ENCODE data around the gene OR5K1.

The OR5K1 gene

GRCh38 chr3:98462901-98463300 lies at the start of gene OR5K1:
TSS of gene OR5K1 (plus strand) at chr3:98463201. CDS start at chr3:98469577, 6,376 bp downstream.
- DNase-seq = no peak

GRCh38 chr3:98432575-98432974 lies 30.4 kb upstream of the OR5K1 start:
- DNase-seq = no peak

DNA sequence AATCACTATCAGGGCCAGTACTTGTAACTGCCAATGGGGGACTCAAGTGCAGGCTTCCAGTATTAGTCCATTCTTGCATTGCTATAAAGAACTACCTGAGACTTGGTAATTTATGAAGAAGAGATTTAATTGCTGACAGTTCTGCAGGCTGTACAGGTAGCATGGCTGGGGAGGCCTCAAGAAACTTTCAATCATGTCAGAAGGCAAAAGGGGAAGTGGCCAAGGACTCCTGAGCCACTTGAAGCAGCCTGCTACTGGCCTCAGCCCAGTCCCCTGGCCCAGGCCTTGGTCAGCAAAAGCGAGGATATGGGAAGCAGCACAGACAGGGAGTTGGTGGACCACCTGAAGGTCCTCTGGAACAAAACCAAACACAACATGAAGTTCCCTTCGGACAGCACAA lies 29.2 kb upstream of the OR5K1 start:
- DNase-seq = no peak

DNA sequence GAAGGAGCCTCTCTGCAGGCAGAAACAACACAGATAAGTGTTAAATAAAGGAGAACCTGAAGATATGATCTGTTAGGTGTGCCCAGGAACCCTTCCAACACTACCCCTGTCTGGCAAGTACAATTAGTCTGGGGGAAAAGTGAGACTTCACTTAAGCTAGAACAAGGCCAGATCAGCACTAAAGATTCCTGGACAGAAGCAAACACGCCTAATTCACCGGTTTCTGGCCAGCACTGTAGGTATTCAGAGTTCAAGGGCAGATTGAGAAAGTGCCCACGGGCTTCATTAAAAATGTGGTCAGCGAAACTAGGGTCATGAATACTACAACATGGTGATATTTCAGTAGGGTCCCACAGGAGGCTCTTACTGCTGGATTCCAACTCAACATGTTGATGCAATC lies 28.6 kb upstream of the OR5K1 start:
- no peak for DNase-seq

DNA sequence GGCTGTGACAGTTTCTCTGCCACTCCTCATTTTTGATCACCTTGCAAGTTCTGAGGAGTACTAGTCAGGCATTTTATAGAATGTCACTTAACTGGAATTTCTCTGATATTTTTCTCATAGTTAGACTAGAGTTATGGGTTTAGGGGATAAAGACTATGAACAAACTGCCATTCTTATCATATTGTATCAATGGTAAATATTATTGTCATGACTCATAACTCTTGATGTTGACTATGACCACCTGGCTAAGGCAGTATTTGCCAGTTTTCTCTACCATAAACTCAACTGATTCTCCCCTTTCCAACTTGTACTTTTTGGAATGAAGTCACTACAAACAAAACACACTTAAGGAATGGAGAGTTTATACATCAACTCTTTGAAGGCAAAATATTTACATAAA lies 22.7 kb upstream of the OR5K1 start:
- no peak for DNase-seq

DNA sequence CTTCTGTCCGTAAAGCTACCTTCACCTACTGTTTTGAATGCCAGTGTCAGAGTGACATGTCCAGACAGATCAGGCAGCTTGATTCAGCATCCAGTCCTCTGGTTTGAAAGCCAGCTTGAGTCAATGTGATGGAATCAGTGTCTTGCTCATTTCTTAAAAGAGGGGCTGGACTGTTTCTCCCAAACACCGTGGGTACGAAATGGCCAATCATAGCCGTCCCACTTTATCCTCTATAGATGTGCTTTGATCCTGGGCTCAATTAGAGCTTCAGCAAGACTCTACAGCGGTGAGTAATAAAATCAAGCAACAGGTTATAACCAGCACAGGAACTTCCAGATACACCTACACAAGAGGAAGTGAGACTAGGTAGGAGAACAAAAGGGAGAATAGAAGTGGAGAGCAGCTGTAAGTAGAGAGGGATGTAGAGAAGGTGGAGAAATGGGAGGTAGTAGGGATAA lies 17.0 kb upstream of the OR5K1 start:
- no peak for DNase-seq

GRCh38 chr3:98449606-98450193 lies 13.3 kb upstream of the OR5K1 start:
- no peak for DNase-seq

DNA sequence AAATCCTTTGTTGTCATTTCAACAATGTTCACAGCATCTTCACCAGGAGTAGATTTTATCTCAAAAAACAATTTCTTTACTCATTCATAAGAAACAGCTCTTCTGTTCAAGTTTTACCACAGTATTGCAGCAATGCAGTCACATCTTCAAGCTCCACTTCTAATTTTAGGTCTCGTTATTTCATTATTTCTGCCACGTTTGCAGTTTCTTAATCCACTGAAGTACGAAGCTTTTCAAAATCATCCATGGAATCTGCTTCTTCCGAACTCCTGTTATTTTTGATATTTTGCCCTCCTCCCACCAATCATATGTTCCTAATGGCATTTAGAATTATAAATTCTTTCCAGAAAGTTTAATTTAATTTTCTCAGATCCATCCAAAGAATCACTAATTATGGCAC lies 12.6 kb upstream of the OR5K1 start:
- DNase-seq = no peak

GRCh38 chr3:98453827-98454226 lies 9.2 kb upstream of the OR5K1 start:
- DNase-seq = no peak

- DNase-seq = no peak
These were observed 8.1 kb upstream of the OR5K1 start for GRCh38 chr3:98454929-98455328.

- DNase-seq = no peak
These were observed 5.5 kb upstream of the OR5K1 start for GRCh38 chr3:98457543-98457942.

GRCh38 chr3:98460220-98460619 lies 2.8 kb upstream of the OR5K1 start:
- DNase-seq = no peak

- no peak for DNase-seq
These were observed 19.9 kb downstream of the OR5K1 start for GRCh38 chr3:98482717-98483482.

DNA sequence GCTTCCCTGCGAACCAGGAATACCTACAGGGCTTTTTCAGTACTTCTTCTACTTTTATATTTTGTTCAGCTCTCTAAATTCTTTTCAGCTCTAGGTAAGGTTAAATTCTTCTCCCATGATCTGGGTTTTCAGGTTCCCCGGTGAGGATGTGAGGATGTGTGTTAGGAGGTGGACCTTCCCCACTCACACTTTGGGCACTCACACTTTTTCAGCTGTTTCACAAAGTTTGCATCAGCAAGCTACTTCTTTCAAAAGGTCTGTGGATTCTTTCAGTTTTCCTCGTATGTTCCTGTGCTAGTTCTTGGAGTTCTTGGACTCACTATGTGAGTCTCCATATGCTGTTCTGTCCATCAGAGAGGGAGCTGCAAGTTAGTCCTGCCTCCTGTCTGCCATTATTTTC lies 20.6 kb downstream of the OR5K1 start:
- no peak for DNase-seq

DNA sequence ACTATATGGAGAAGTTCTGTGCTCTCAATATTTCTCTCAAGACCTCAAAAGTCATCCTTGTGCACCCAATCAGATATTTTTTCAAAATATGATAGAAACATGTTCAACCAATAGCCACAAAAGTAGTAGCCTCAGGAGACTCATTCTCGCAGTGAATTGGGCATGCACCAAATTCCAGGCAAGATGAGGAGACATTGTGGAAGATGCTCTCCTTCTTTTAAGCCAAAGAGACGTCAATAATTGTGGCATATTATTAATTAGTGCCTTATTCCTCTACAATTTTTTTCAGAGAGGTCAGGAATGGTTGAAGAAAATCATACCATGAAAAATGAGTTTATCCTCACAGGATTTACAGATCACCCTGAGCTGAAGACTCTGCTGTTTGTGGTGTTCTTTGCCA lies 34.4 kb downstream of the OR5K1 start, which contains the start of gene OR5K2:
Gene OR5K2, plus strand, starts transcription at position 301 of the 400 bp plus-strand sequence. Its CDS starts 0 bp downstream, at position 301.
- no peak for DNase-seq

DNA sequence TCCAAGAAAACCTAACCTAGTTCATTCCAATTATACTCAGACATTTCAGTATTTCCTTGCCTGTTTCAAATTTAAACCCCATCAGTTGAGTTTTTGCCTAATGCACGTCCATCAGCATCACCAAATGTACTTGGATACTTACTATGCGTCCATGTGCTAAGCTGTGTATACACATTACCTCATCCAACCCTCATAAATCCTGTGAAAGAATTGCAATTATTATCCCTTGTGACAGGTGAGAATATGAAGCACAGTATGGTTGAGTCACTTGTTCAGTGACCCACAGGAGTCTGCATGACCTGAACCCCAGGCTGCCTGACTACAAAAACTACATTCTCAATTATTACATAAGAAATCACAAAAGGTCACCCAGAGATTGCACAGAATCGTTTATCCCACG lies 37.0 kb downstream of the OR5K1 start:
- DNase-seq = no peak

- no peak for DNase-seq
These were observed 38.3 kb downstream of the OR5K1 start for GRCh38 chr3:98501270-98501669.

GRCh38 chr3:98501863-98502576 lies 39.0 kb downstream of the OR5K1 start:
- no peak for DNase-seq

- DNase-seq = no peak
These were observed 41.5 kb downstream of the OR5K1 start for GRCh38 chr3:98504539-98504938.

- DNase-seq = no peak
These were observed 45.6 kb downstream of the OR5K1 start for GRCh38 chr3:98508582-98508981.

- no peak for DNase-seq
These were observed 49.6 kb downstream of the OR5K1 start for GRCh38 chr3:98512576-98512975.

DNA sequence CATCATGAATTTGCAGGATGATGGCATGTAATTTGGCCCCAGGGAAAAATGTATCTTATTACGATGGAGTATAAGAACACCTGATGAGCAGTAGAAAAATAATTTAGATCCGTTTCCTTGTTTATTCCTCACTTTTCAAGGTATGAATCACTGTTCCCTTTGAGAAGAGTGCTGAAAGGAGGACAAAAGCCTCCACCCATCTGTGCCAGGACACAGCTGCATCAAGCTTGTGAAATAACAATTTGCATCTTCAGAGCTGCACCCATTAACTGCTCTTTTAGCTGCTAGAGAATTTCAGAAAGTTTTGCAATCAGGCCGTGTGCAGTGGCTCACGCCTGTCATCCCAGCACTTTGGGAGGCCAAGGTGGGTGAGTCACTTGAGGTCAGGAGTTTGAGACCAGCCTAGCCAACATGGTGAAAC lies 50.1 kb downstream of the OR5K1 start:
- no peak for DNase-seq

DNA sequence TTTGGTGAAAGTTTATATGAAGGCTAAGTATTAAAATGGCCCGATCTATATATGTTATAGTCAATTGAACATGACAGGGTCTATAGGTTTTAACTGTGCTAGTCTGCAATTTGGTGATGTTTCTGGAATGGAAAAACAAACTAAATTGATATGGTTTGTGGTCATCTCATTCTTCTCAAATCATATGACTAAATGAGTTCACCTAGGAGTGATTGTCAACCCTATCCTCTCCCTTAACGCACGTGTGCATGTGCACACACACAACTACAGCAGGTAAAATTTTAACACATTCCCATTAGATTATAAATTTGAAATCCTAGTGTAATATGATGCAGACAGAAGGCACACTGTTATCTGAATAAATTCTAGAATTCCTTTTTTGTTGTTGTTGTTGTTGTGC lies 50.7 kb downstream of the OR5K1 start:
- no peak for DNase-seq

DNA sequence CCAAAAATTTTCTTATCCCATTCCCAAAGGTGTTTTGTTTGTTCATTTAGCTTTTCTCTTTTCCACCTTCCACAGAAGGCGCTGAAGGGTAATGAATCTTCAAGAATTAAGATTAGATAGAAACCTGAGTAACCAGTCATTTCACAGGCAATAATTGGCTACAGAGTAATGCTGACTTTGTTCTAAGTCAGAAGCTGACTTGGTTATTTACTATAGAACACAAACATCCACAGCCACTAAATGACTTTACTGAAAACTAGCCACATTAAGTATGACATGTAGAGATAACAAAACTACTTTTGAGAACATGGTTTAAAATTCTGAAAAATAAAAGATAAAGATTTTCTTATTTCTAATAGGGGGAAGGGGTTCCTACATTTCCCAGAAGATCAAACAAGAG lies 51.9 kb downstream of the OR5K1 start:
- DNase-seq = no peak

Data from cerebellar nuclear complex (tissue), 1 donor.